ENCODE results near the gene CLEC16A.

Gene CLEC16A

DNA sequence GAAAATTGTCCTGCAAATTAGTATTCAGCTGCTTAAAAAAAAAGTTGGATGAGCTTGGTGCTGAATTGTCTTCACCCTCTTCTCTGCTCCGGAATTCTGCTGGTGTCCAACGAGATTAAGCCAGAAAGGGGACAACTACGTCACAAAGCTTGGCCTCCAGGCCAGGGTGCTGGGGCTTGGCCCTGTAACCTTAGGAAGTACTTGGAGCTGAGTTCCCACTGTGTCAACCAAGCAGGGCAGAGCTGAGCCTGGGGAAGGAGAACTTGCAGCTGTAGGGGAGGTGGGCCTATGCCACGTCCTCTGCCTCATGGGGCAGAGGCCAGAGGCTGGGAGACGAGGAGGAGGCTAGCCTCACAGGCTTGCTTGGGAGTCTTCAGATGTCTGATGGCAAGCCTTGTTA, 71.2 kb downstream of the CLEC16A start:
- no peak for DNase-seq (ENCODE audit: low read depth)

- DNase-seq (ENCODE audit: low read depth), result no peak
Measured at GRCh38 chr16:11016524-11016988, 72.2 kb downstream of the CLEC16A start.

DNA sequence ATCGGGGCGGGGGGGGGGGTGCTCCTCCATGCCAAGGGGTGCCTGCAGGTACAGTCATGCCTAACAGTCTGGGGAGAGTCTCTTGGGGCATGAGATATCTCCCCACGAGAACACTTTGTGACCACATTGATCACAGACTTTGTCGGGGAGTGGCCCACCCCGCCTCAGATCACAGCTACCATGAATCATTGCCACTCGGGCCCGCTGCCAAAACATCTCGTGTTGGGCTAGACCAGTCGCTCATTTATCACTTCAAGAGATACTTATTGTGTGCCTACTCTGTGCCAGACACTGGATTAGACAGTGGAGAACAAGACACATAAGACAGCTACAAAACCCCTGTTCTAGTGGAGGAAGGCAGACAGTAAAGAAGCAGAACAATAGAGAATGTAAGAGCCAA, 72.6 kb downstream of the CLEC16A start:
- DNase-seq (ENCODE audit: low read depth), result peak; percentile 55

DNA sequence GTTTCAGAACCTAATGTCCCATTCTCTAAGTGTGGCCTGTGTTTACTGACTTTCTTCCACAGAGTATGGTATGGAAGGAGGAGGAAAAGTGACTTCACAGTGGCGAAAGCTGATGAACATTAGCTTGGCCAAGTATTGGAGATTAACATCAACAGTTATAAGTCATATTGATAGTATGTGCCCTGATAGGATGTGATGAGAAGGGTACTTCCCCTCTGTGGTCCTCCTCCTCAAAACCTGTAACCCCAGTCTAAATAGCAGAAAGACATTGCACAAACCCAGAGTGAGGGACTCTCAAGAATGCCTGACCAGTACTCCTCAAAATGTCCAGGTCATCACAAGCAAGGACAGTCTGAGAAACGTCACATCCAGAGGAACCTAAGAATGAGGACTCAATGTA, 73.1 kb downstream of the CLEC16A start:
- no peak for DNase-seq (ENCODE audit: low read depth)

GRCh38 chr16:11020388-11020787, 76.0 kb downstream of the CLEC16A start:
- DNase-seq (ENCODE audit: low read depth), result no peak

GRCh38 chr16:11020792-11021551, 76.6 kb downstream of the CLEC16A start:
- no peak for DNase-seq (ENCODE audit: low read depth)

GRCh38 chr16:11022002-11022401, 77.6 kb downstream of the CLEC16A start:
- DNase-seq (ENCODE audit: low read depth), result no peak

DNA sequence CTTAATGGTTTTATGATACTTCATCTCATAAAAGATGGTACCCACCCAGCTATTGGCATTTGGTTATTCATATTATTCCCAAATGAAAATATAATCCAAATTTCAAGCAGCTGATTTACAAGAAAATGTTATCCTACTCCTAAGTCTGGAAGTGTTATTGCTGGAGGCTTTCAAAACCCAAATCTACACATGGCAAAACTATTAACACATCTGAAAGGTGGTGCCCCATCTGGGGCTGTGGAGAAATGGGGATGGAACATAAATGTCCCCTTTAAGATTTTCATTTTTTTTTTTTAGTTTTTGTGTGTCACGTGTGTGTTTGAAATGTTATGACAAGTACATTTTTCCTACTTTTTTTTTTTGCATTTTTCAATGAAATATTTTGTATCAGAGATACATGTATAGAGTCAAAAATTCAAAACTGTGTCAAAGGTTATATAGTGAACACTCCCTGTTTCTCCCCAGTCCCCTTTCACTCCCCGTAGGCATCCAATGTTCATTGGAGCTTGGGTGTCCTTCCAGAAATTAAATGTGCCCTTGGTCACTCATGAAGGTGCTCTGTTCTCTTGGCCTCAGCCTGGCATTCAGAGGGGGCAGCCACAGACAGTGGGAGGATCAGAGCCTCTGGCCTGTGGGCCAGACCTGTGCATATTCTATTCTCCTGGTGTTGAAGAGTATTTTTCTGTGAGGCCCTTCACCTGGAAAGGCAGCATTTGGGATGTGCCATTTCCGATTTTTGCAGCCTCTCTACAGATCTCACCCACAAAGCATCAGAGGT, 79.1 kb downstream of the CLEC16A start:
- DNase-seq (ENCODE audit: low read depth), result no peak

- DNase-seq (ENCODE audit: low read depth), result no peak
Measured at GRCh38 chr16:11024333-11025053, 80.1 kb downstream of the CLEC16A start.

GRCh38 chr16:11025120-11025531, 80.8 kb downstream of the CLEC16A start:
- no peak for DNase-seq (ENCODE audit: low read depth)

DNA sequence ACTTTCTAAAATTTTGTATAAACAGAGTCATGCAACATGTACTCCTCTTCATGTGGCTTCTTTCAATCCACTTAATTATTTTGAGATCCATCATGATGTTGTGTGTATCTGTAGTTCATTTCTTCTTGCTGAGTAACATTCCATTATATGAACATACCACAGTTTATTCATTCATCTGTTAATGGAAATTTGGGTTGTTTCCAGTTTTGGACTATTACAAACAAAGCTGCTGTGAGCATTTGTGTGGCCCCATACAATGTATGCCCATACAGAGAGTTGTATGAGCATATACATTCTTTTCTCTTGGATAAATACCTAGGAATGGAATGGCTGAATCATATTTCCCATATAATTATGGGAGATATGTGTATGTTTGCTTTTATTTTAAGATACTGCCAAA, 85.6 kb downstream of the CLEC16A start:
- no peak for DNase-seq (ENCODE audit: low read depth)

DNA sequence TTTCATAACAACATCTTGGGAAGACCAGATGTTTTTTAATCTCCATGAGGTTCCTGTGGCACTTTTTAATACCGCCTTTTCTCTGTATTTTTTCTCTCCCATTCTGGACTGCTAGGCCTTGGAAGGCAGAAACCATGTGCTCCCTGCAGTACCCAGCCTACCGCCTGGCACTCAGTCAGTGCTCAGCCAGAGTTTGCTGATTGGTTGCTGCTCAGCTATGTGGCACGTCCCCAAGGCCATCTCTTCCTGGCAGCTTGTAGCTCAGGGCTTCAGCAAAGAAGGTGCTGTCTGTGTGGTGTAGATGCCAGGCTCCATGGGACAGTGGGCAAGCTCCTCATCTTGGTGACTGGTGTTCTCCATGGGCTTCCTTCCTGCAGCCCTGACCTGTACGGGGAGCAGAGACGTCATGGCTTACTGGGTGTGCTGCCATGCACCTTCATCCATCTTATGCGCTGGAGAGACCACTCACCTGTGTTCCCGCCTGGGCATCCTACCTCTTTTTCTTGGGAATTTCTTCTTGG, 86.7 kb downstream of the CLEC16A start:
- DNase-seq (ENCODE audit: low read depth), result no peak

- no peak for DNase-seq (ENCODE audit: low read depth)
Measured at GRCh38 chr16:11032000-11032921, 87.9 kb downstream of the CLEC16A start.

GRCh38 chr16:11032922-11033291, 88.5 kb downstream of the CLEC16A start:
- DNase-seq (ENCODE audit: low read depth), result no peak

DNA sequence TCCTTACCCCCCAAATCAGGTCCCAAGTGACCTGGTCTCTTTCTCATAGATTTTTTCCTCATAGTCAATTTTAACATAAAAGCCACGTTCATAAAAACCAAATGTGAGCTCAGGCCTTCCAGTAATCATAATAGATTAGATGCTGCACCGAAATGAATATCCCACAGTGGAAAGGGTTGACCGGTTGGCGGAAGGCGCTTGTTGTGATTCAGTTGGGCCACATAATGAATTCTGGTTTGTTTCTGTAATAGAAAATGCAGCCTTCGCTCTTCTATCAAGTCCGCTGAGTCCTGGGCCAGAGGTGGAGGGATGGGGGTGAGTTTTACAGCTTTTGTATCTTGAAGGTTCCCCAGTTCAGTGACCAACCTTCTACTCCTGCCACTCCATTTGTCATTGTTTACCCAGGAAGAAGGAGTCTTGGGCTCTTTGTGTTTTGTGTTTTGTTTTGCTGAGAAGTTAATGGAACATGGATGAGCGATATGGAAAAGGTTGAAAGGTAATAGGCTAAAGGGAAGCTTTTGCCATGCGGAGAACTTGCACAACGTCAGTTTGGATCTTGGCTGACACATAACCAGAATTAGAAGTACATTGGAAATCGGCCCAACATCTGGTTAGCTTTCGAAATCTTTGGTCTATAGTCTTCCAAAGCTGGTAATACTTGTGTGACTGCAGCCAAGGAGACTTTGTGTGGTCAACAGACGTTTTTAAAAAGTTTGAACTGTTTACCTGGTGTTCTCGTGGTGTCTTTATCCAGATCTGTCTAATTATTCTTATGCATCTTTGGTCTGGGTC, 89.5 kb downstream of the CLEC16A start:
- DNase-seq (ENCODE audit: low read depth), result no peak

DNA sequence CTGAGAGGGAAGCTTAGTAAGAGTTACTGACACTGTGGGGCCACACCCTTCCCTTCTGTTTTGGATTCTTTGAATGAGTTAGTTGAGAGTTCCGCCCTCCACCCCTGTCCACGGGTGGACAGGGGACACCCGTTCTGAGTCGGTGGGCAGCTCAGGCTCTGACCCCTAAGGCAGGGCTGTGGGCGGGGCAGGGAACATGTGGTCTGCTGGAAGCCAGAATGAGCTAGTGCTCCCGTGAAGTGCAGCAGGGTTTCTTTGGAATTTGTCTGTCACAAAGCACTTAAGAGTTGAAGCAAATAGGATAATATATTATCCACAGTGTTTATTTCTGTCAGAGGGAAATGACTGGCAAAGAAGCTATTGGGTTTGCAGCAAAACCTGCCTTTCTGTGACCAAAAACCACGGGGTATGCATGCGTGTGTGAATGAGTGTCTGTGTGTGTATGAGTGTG, 90.1 kb downstream of the CLEC16A start:
- no peak for DNase-seq (ENCODE audit: low read depth)

DNA sequence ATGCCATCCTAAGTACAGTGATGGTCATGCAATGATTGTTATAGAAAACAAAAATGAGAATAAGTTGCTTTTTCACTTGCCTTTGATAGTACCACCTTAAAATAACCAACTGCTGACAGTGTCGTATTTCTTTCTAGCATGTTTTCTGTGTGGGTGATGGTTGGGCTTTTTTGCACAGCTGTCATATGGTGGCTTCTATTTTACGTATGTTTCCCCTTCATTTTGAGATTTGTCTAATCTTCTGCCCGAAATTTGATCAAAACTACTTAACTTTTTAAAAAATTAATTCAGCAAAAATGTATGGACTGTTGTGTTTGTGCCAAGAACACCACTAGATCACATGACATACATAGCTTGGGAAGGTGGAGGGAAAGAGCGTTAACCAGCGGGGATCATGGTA, 90.7 kb downstream of the CLEC16A start:
- DNase-seq (ENCODE audit: low read depth), result no peak

DNA sequence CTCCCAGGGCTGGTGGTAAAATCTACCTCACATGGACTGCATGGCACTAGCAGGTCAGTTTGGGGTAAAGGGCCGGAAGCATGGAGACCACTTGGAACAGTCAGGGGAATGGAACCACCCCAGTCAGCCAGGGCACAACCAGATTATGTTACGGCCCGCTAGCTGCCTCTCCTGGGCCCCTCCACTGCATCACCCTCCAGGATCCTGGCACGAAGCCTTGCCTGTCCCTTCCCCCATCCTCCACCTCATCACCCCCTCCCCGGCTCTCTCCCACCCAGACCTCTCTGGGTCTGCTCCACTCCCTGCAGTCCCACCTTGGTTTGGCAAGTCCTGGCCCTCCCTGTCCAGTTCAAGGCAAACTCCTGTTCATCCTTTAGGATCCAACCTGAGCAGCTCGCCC, 91.7 kb downstream of the CLEC16A start:
- DNase-seq (ENCODE audit: low read depth), result no peak

GRCh38 chr16:11036868-11037410, 92.6 kb downstream of the CLEC16A start:
- DNase-seq (ENCODE audit: low read depth), result no peak

GRCh38 chr16:11038305-11038704, 93.9 kb downstream of the CLEC16A start:
- no peak for DNase-seq (ENCODE audit: low read depth)
